ENCODE measurements around the gene TNFAIP8L1. TPM values are rescaled to one million over a fixed set of nuclear protein-coding genes. Genes with fewer than 3 reads are reported as not detected.

Gene TNFAIP8L1
- total and polyA plus RNA-seq, 2 of the 8 experiments (the other 6 are each of a cell fraction or from before 2014, with no cell fraction given): 3.2 to 6.1 TPM

GRCh38 chr19:4692251-4693077, 53.1 kb downstream of the TNFAIP8L1 start:
- FAIRE-seq: no peak
- Histone ChIP-seq H2BK12ac (ENCODE audit: low read depth, low read length) (no peak overlapping the region), H3K4ac (replicated peaks; ENCODE audit: insufficient read length, low read depth, low read length) (no peak overlapping the region), H4K8ac (ENCODE audit: extremely low read depth, insufficient read depth, low read length) (no peak overlapping the region), H3K27me3 (replicated peaks in 1 of 4; ENCODE audit: control insufficient read depth in 3 of 4, extremely low read depth in 1 of 4, insufficient read depth in 3 of 4, low read length in 3 of 4) (no peaks in the 10 kb centered on the region), H3K18ac (ENCODE audit: extremely low read depth, low read length) (no peak overlapping the region), H3K9ac (replicated peaks in 1 of 4; ENCODE audit: extremely low read depth in 1 of 4, low read depth in 3 of 4, low read length in 3 of 4) (no peak overlapping the region), H4K20me1 (replicated peaks in 1 of 2; ENCODE audit: control insufficient read depth in 1 of 2, insufficient read depth in 2 of 2, low read length in 2 of 2) (peaks cover 2 to 11% of the 10 kb centered on the region in 2 experiments), H3K79me2 (ENCODE audit: control insufficient read depth in 1 of 2, insufficient read depth in 2 of 2, low read length in 2 of 2) (no peaks in the 10 kb centered on the region), H3K4me2 (ENCODE audit: insufficient read depth in 1 of 2, low read depth in 2 of 2, low read length in 2 of 2) (no peak overlapping the region), H2AFZ (ENCODE audit: low read length) (no peak overlapping the region), H3K23me2 (ENCODE audit: low read depth, low read length) (no peaks in the 10 kb centered on the region), H3K23ac (ENCODE audit: insufficient read length) (no peak overlapping the region), H4K5ac (ENCODE audit: insufficient read length, low read depth, low read length) (no peak overlapping the region), H4K91ac (replicated peaks; ENCODE audit: insufficient read length, low read length) (no peak overlapping the region), H2AK5ac (ENCODE audit: low read depth, low read length) (no peak overlapping the region), H3K4me1 (replicated peaks in 1 of 4; ENCODE audit: control insufficient read depth in 3 of 4, insufficient read depth in 4 of 4, low read length in 3 of 4) (no peaks in the 10 kb centered on the region), H3K14ac (ENCODE audit: insufficient read length) (no peak overlapping the region), H3K9me3 (ENCODE audit: insufficient read depth in 2 of 2, low read depth in 1 of 2, low read length in 1 of 2) (no peaks in the 10 kb centered on the region), H3K36me3 (ENCODE audit: control insufficient read depth in 2 of 4, insufficient read depth in 4 of 4, low read length in 3 of 4) (peaks cover 11 to 42% (median 37%) of the 10 kb centered on the region in 4 experiments; a peak in 7 of 8 replicates), H3K4me3 (ENCODE audit: extremely low read depth in 1 of 4, insufficient read depth in 2 of 4, low read depth in 3 of 4, low read length in 4 of 4) (no peak overlapping the region), H3K56ac (replicated peaks; ENCODE audit: insufficient read length, low read depth, low read length) (no peak overlapping the region), H2BK15ac (ENCODE audit: low read length) (no peak overlapping the region), H2BK120ac (replicated peaks; ENCODE audit: low read depth, low read length) (no peak overlapping the region), H3K79me1 (ENCODE audit: low read depth, low read length) (no peaks in the 10 kb centered on the region), H3K27ac (ENCODE audit: low read depth, low read length) (no peak overlapping the region), H2BK5ac (ENCODE audit: low read depth, low read length) (no peak overlapping the region; the same call in 1 of the 2 replicates), H2BK20ac (ENCODE audit: low read length) (no peak overlapping the region)
- TF ChIP-seq MAX (IDR thresholded peaks at IDR 0.05) (no peak), E2F6 (IDR thresholded peaks at IDR 0.05) (no peak), ASH2L (IDR thresholded peaks at IDR 0.05; ENCODE audit: low read length) (no peak), JUN (IDR thresholded peaks at IDR 0.05; ENCODE audit: low read depth, low read length) (no peak)
- no peak for DNase-seq (ENCODE audit: low read depth in 1 of 2, low spot score in 2 of 2)
- POLR2A ChIA-PET (ENCODE audit: partially characterized antibody): interaction anchor here (0.6 to 1.8 kb wide), 4 partner anchors 9 to 43 kb away, joined by 3 to 5 read pairs (median 4); no protein-coding TSS in a partner anchor
- CTCF ChIA-PET (ENCODE audit: partially characterized antibody): interaction anchor here (0.7 to 1.1 kb wide), 3 partner anchors 10 to 118 kb away, joined by 3 read pairs; no protein-coding TSS in a partner anchor
- 94% methylated on average over 27 of the region's 27 CpGs; no CpG with 5 or more reads in 1 of the 2 experiments for WGBS, 2 experiments (ENCODE audit: extremely low coverage in 1 of 2, insufficient coverage in 1 of 2, insufficient read length in 1 of 2, insufficient replicate concordance in 2 of 2, low coverage in 1 of 2, low lambda C conversion rate in 2 of 2, missing lambda C conversion rate in 1 of 2)
